T-helper 1 cell treated with Interleukin-12 subunit alpha and Interleukin-12 subunit beta and Interleukin-4 antibody, amounts not matched to agents 30 ng/mL and 1 ng/mL, for 36 hours (primary cell): ENCODE measurements around the gene ICE1. TPM values are rescaled to one million over a fixed set of nuclear protein-coding genes. Genes with fewer than 3 reads are reported as not detected.
"Not testable (repeated sequence)": the region's sequence is repeated elsewhere in the genome, so short reads cannot be mapped to it uniquely, and the experiment has no call there.

Source experiments
- intact Hi-C: fragments of 100-400 bp; cut with micrococcal nuclease; formaldehyde crosslinking; loops from one replicate; pipeline ENCODE4 v1.15.1; 2024
- total RNA-seq: library from RNA; stranded (reverse); gene quantifications from 2 replicates; pipeline ENCODE4 v1.2.3, GENCODE V29; 2022

ICE1 gene
- total RNA-seq, 1 donor from 2014 or later: 33.5 TPM

- intact Hi-C loops: no loop called here
These were observed 65.3 kb downstream of the ICE1 start for GRCh38 chr5:5487585-5488360.

GRCh38 chr5:5490774-5491347 lies 68.4 kb downstream of the ICE1 start:
- intact Hi-C loops: loop anchor here (5.0 to 10.0 kb wide), 4 partner anchors 204 to 1334 kb away; partner anchors contain the start of gene ADAMTS16

- intact Hi-C loops: loop anchor here (1.0 to 10.0 kb wide), 9 partner anchors 149 to 1332 kb away; partner anchors contain the start of gene ADAMTS16
These were observed 69.8 kb downstream of the ICE1 start for GRCh38 chr5:5492087-5492933.

DNA sequence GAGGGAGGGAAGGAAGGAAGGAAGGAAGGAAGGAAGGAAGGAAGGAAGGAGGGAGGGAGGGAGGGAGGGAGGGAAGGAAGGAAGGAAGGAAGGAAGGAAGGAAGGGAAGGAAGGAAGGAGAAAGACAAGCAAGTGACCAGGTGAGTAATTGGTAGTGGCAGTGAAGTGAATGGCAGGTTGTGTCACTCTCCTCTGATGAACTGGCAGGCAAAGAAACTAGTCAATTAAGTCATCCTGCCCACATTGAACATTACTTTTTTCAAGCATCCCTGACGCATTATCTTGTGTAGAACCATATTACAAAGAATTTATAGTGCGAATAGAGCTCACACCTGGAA lies 70.4 kb downstream of the ICE1 start:
- intact Hi-C loops: loop anchor here (1.0 to 10.0 kb wide), 9 partner anchors 148 to 1332 kb away; partner anchors contain the start of gene ADAMTS16

GRCh38 chr5:5494489-5495402 lies 72.3 kb downstream of the ICE1 start:
- intact Hi-C loops: loop anchor here (1.0 to 10.0 kb wide), 9 partner anchors 29 to 1330 kb away; partner anchors contain the start of genes ADAMTS16, ICE1, MED10 and NSUN2

DNA sequence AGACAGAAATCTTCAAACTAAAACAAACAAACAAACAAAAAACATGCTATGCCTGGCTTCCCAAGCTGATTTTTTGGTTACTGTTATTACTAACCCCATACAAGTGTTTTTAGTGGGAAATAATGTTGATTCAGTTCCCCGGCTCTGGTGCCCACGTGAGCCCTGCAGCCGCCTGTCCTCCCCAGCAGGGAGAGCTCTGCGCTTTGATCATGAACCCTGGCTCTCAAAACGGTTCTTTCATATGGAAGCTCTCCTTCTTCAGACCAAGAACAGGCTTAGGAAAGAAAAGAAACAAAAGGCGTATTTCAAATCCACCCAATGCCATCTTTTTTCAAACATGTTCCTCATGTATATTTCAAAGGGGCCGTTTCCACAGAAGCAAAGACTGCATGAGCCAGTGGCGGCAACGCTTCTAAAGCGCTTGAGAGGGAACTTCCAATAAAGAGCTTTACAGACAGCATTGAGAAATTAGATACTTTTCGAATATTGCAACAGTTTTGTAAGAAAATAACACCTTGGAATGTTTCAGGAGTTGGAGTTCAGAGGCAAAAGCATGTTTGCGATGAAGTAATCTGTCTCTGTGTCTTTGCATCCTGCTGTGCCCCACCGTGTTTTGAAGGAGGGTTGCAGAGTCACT lies 74.8 kb downstream of the ICE1 start:
- intact Hi-C loops: loop anchor here (1.0 to 10.0 kb wide), 4 partner anchors 198 to 1328 kb away; no protein-coding TSS in a partner anchor

DNA sequence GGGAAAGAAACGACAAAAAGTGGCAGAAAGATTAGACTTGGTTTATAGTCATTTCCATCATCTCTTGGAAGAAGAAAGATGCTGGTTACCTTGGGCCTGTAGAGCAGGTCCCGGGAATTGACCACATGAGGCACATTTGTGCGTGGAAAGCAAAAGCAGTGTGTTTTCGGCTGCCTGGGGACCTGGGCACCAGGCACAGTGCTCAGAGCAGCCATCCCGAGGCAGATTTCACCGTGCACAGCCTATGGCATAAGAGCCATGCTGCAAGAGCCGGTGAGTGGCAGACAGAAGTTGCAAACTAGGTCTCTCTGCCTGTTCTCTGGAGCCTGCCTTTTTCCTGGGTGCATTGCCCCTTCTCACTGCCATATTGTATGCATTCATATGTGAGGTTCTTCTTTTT lies 77.0 kb downstream of the ICE1 start:
- intact Hi-C loops: loop anchor here (10.0 kb wide), 3 partner anchors 195 to 1325 kb away; no protein-coding TSS in a partner anchor

- intact Hi-C loops: no loop called here
These were observed 81.8 kb downstream of the ICE1 start for GRCh38 chr5:5504325-5504724.

DNA sequence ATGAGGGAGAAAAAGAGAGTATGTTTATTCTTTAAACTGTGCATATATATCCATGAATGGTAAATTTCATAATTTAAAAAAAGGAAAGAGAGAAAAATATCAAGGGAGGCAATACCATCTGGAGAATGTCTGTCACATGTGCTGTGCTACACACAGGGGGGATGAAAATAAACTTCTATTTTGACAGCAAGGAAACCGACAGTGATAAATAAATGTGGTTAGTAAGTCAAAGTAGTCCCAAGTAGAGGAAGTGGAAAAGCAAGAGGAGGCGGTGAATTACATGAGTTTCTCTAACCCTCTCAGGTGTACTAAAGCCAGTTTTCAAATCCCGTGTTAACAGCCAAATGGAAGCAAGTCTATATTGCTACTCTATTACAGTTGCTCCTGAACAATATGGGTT lies 83.3 kb downstream of the ICE1 start:
- intact Hi-C loops: no loop called here

GRCh38 chr5:5508391-5508790 lies 85.9 kb downstream of the ICE1 start:
- intact Hi-C loops: no loop called here

DNA sequence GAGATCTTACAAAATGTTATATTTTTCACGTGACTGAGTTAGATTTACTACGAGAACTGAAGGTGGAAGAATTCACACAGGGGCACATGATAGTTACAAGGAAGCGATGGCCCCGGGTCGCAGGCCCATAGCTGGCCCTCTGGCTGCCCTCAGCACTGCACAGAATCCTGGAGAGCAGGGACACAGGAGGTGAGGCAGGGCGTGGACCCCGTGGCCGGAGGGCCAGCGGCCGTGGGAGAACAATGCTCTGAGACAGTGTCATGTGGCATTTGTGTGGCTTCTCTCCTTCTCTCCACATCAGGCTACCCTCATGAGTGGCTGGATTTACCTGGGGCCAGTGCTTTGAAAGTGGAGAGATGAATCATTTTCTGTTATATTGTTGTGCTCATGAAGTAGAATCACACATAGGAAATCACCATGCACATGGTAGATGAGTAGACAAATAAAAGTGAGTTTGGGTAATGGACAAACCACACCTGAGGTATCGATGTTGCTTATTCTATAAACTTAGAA lies 89.5 kb downstream of the ICE1 start:
- intact Hi-C loops: no loop called here

- intact Hi-C loops: no loop called here
These were observed 90.1 kb downstream of the ICE1 start for GRCh38 chr5:5512543-5512942.

DNA sequence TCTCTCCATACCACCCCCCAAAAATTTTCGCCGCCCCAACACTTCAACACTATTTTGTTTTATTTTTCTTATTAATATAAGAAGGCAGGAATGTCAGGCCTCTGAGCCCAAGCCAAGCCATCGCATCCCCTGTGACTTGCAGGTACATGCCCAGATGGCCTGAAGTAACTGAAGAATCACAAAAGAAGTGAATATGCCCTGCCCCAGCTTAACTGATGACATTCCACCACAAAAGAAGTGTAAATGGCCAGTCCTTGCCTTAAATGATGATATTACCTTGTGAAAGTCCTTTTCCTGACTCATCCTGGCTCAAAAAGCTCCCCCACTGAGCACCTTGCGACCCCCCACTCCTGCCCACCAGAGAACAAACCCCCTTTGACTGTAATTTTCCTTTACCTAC lies 98.1 kb downstream of the ICE1 start:
- intact Hi-C loops: not testable (repeated sequence)

DNA sequence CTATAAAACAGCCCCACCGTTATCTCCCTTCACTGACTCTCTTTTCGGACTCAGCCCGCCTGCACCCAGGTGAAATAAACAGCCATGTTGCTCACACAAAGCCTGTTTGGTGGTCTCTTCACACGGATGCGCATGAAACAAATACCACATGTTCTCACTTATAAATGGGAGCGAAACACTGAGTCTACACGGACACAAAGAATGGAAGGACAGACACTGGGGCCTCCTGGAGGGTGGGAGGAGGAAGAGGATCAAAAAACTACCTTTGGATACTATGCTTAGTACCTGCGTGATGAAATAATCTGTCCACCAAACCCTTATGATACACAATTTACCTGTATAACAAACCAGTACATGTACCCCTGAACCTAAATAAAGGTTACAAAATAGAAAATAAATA lies 98.6 kb downstream of the ICE1 start:
- intact Hi-C loops: no loop called here

GRCh38 chr5:5521478-5521877 lies 99.0 kb downstream of the ICE1 start:
- intact Hi-C loops: no loop called here

DNA sequence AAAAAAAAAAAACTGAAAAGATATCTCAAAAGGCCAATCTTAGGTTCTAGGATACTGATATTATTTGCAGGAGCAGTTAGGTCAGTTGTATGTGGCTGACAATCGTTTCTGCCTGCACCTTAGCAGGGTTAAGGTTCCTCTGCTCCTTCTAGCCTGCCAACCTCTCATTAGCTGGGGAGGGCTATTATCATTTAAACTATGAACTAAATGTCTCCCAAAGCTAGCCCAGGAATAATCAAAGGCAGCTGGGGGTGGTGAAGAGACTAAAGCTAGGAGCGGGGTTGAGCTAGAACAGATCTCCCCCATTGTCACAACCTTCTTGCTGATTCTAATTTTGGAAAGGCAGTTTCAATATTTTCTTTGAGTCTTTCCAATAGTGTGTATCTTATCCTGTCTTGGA lies 99.9 kb downstream of the ICE1 start:
- intact Hi-C loops: no loop called here

DNA sequence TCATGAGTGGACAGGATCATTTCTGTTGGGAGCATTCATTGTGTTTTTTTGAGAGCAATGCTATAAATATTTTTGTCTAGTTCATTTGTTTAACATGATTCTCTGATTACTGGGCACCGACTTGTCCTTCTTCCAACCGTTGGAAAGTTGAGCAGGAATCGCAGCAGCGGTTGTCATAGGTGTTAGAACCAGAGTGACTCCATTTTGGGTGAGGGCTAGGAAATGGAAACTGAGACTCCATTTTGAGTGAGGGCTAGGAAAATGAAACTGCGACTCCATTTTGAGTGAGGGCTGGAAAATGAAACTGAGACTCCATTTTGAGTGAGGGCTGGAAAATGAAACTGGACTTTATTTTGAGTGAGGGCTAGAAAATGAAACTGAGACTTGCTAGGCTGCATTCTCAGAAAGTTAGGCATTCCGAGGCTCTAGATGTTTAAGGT lies 100.6 kb downstream of the ICE1 start:
- intact Hi-C loops: loop anchor here (1.0 kb wide), 6 partner anchors 29 to 1305 kb away; partner anchors contain the start of genes ICE1, MED10, NSUN2 and SRD5A1

DNA sequence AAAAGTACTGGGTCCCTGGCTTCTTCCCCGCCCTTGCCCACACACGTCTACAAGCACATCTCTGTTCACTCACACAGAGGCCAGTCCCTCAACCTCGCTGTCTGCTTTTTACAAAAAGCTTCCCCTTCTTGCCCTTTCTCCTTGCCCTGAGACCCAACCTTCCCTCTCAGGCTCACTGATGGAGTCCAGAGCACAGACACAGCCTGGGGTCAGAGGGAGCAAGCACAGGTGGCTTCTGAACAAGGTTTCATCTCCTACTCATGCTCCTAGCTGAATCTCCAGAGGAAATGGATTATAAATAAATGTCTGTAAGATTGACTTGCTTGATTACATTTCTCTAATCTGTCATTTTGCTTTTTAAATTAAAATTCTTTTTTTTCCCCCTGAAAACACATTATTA lies 101.8 kb downstream of the ICE1 start:
- intact Hi-C loops: no loop called here

DNA sequence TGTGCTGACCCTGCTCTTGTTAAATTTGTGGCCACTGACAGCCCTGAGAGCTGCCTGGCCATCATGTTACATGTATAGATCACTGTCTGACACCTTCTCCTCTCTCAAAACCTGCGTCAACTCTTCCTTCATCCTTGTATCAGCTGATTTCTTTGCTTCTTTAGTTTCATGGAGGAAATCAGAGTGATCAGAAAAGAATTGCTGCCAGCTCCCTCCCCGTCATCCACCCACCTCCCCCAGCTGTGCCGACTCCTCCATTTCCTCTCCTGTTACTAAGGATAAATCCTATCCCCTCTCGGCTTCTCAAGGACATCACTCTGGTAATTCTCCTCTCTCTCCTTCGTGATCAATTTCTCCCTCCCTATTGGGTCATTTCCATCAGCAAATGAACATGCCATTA lies 108.9 kb downstream of the ICE1 start:
- intact Hi-C loops: no loop called here
